ENCODE data around the gene FILIP1. TPM values are rescaled to one million over a fixed set of nuclear protein-coding genes. Genes with fewer than 3 reads are reported as not detected.

Gene FILIP1
- total and polyA plus RNA-seq, 10 of the 15 experiments (the other 5 are each of a cell fraction or from before 2014, with no cell fraction given) = 0.23 to 2.0 (median 0.44) TPM

DNA sequence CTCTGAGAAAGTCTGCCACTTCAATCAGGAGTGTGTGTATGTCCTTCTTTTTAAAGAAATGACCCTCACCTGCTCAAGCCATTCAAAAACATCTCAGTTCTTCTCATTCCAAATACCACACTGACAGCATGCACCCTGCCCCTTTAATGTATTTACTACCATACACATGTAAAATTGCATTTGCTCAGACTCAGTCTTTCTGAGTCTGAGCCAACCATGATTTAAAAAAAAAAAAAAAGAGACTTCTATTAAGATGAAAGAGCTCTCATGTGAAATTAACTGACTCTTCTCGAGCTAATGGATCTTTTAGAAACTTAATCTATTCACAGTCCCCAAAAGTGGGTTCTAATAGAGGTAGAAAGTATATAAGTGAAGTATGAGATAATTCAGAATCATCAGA, 1.4 kb upstream of the FILIP1 start (continued):
- TF ChIP-seq, protein P1, sequence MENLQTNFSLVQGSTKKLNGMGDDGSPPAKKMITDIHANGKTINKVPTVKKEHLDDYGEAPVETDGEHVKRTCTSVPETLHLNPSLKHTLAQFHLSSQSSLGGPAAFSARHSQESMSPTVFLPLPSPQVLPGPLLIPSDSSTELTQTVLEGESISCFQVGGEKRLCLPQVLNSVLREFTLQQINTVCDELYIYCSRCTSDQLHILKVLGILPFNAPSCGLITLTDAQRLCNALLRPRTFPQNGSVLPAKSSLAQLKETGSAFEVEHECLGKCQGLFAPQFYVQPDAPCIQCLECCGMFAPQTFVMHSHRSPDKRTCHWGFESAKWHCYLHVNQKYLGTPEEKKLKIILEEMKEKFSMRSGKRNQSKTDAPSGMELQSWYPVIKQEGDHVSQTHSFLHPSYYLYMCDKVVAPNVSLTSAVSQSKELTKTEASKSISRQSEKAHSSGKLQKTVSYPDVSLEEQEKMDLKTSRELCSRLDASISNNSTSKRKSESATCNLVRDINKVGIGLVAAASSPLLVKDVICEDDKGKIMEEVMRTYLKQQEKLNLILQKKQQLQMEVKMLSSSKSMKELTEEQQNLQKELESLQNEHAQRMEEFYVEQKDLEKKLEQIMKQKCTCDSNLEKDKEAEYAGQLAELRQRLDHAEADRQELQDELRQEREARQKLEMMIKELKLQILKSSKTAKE (IDR thresholded peaks at IDR 0.05; ENCODE audit: low read depth, poor library complexity, severe bottlenecking) = no peak
- no peak for TF ChIP-seq TBL1XR1 (IDR thresholded peaks at IDR 0.05; ENCODE audit: low read depth, low read length)
- TF ChIP-seq JUND (IDR thresholded peaks at IDR 0.05; ENCODE audit: low read depth, low read length) = no peak
- TF ChIP-seq BCL11A (IDR thresholded peaks at IDR 0.05; ENCODE audit: low read depth, low read length) = no peak
- TF ChIP-seq HCFC1 (IDR thresholded peaks at IDR 0.05; ENCODE audit: low read length) = no peak
- TF ChIP-seq, protein P2, sequence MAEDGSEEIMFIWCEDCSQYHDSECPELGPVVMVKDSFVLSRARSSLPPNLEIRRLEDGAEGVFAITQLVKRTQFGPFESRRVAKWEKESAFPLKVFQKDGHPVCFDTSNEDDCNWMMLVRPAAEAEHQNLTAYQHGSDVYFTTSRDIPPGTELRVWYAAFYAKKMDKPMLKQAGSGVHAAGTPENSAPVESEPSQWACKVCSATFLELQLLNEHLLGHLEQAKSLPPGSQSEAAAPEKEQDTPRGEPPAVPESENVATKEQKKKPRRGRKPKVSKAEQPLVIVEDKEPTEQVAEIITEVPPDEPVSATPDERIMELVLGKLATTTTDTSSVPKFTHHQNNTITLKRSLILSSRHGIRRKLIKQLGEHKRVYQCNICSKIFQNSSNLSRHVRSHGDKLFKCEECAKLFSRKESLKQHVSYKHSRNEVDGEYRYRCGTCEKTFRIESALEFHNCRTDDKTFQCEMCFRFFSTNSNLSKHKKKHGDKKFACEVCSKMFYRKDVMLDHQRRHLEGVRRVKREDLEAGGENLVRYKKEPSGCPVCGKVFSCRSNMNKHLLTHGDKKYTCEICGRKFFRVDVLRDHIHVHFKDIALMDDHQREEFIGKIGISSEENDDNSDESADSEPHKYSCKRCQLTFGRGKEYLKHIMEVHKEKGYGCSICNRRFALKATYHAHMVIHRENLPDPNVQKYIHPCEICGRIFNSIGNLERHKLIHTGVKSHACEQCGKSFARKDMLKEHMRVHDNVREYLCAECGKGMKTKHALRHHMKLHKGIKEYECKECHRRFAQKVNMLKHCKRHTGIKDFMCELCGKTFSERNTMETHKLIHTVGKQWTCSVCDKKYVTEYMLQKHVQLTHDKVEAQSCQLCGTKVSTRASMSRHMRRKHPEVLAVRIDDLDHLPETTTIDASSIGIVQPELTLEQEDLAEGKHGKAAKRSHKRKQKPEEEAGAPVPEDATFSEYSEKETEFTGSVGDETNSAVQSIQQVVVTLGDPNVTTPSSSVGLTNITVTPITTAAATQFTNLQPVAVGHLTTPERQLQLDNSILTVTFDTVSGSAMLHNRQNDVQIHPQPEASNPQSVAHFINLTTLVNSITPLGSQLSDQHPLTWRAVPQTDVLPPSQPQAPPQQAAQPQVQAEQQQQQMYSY (CRISPR knock-in tag; IDR thresholded peaks at IDR 0.05) = no peak

Data from GM12878 (cell line).